VCaP (cell line): ENCODE measurements around the gene TNIK.

Source experiments
- H3K27ac ChIP-seq: fragments of 450-650 bp; 2 replicates; pipeline ENCODE4 v1.5.1; 2017
- CTCF ChIP-seq: fragments of 450-650 bp; conservative IDR thresholded peaks from 2 replicates; pipeline ENCODE4 v1.5.1; 2017; ENCODE audit warnings: mild to moderate bottlenecking, moderate library complexity

TNIK gene

GRCh38 chr3:171059978-171060377 is 400.2 kb downstream of the TNIK start:
- H3K27ac ChIP-seq, result no peak overlapping the region
- no peak for TF ChIP-seq CTCF

- no peak overlapping the region for H3K27ac ChIP-seq
- TF ChIP-seq CTCF, result no peak
Observed at GRCh38 chr3:171058873-171059603, 401.2 kb downstream of the TNIK start.

GRCh38 chr3:171058058-171058457 is 402.1 kb downstream of the TNIK start:
- no peak for TF ChIP-seq CTCF
- no peak overlapping the region for H3K27ac ChIP-seq

GRCh38 chr3:171057072-171057471 is 403.1 kb downstream of the TNIK start:
- no peak for TF ChIP-seq CTCF

GRCh38 chr3:171056528-171056927 is 403.7 kb downstream of the TNIK start:
- no peak for TF ChIP-seq CTCF
- H3K27ac ChIP-seq, result no peak overlapping the region

More at GRCh38 chr3:171057072-171057471, 403.1 kb downstream of the TNIK start:
- H3K27ac ChIP-seq, result no peak overlapping the region

- no peak overlapping the region for H3K27ac ChIP-seq
- TF ChIP-seq CTCF, result no peak
Observed at GRCh38 chr3:171055336-171056178, 404.6 kb downstream of the TNIK start.

- no peak overlapping the region for H3K27ac ChIP-seq
- TF ChIP-seq CTCF, result no peak
Observed at GRCh38 chr3:171054921-171055320, 405.3 kb downstream of the TNIK start.
